ENCODE measurements around the gene SERTAD1. TPM values are rescaled to one million over a fixed set of nuclear protein-coding genes. Genes with fewer than 3 reads are reported as not detected.
A peak's percentile ranks its signal among the peaks of the same experiment; 100 is the strongest.
"Not testable (repeated sequence)": the region's sequence is repeated elsewhere in the genome, so short reads cannot be mapped to it uniquely, and the experiment has no call there.

Gene SERTAD1
- total RNA-seq, 1 donor from 2014 or later = 4.7 TPM

DNA sequence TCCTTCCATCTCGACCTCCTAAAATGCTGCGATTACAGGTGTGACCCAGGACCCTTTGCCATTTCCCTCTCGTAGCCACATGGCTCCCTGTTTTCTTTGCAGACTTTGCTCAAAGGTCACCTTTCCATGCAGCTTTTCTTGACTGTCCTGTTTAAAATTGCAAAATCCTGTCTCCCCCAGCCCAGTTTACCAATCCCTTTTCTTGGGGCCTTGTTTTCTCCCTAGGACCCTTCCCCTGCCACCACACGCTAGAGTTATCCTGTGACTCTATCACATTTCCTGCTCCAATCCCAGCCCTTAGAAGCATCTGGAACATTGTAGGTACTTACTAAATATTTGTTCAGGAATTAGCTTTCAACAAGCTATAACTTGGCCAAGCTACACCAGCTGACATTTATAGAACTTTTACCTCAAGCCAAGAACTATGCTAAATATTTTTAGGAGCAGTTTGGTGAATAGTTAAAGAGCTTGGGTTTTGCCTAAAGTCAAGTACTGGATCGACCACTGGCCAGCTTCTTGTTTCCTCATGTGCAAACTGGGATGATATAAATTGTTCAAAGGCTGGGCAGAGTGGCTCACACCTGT lies 27.5 kb upstream of the SERTAD1 start:
- DNase-seq (ENCODE audit: low spot score) (no peak), ATAC-seq (no peak)

DNA sequence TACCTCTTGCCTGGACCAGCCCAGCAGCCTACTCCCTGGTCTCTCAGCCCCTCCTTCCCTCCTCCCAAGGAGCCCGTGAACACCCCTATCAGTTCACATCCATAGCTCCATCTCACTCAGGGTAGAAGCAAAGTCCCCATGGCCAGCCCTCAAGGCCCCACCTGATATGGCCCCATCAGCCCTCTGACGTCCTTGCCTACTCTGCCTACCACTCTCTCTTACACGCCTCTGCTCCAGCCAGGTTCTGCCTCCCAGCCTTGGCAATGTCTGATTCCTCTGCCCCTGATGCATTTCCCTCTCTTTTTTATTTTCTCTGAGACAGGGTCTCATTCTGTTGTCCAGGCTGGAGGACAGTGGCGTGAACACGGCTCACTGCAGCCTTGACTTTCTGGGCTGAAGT lies 26.2 kb upstream of the SERTAD1 start:
- no peak for ATAC-seq
- no peak for DNase-seq (ENCODE audit: low spot score)

DNA sequence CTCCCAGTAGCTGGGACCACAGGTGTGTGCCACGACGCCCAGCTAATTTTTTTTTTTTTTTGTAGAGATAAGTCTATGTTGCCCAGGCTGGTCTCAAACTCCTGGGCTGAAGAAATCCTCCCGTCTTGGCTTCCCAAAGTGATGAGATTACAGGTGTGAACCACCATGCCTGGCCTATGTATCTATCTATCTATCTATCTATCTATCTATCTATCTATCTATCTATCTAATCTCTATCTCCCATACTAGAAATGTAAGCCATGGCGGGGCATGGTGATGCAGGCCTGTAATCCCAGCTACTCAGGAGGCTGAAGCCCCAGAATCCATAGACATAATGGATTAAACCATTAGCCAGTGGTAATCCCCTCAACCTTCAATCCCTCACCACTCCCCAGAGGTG lies 24.9 kb upstream of the SERTAD1 start:
- DNase-seq (ENCODE audit: low spot score) (no peak), ATAC-seq (no peak)

DNA sequence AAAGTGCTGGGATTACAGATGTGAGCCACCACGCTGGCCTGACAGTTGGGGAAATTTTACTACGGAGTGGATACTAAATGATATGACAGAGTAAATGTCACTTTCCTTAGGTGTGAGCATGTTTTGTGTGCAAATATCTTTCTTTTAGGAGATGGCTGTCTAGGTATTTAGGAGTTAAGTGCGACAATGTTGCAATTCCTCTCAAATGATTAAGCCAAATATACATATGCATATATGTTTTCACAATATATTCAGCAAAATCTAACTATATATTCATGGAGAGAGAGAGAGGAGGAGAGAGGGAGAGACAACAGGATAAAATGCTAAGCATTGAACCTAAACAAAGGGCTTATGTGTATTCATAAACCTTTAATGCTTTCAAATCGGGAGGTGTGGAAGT lies 23.7 kb upstream of the SERTAD1 start:
- ATAC-seq (no peak), DNase-seq (ENCODE audit: low spot score) (no peak)

DNA sequence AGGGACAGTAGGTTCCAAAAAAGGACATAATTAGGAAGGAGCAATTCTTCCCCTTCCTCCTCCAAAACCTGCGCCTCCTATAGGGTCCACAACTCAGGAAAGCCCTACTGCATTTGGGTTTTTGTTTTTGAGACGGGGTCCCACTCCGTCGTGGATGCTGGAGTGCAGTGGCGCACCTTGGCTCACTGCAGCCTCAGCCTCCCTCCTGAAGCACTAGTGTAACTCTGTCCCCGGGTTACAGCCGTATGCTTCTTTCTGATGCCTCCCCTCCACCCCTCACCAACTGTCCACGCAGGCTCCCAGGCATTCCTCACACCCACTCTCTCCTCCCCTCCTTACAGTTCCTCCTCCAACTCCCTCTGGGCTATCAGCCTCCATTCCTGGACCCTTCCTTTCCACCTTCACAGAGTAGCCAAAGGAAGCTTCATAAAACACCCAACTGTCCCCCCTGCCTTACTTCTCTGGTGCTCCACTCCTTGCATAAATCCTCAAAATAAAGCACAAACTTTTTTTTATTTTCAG lies 20.5 kb upstream of the SERTAD1 start:
- DNase-seq (ENCODE audit: low spot score) (no peak), ATAC-seq (no peak)

DNA sequence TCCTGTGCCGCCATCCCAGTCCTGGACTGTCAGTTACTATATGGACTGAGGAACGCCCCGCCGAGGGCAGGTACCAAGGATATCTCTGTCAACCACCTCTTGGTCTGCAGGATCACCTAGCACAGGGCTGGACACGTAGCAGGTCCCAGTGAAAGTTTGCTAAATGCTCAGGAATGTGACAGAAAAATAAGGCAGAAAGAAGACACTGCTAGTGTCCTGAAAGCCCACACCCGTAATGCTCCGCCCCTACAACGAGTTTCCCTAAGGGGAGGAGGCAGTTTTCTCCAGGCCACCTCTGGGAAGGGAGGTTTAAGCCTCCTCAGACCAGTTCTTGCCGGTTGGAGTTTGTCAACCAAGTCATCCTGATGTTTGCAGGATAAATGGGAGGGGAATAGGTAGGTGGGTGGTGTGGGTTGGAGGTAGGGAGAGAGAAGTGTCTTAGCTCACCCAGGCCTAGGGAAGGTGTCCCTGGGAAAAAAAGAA lies 20.0 kb upstream of the SERTAD1 start:
- no peak for DNase-seq (ENCODE audit: low spot score)
- ATAC-seq = no peak

DNA sequence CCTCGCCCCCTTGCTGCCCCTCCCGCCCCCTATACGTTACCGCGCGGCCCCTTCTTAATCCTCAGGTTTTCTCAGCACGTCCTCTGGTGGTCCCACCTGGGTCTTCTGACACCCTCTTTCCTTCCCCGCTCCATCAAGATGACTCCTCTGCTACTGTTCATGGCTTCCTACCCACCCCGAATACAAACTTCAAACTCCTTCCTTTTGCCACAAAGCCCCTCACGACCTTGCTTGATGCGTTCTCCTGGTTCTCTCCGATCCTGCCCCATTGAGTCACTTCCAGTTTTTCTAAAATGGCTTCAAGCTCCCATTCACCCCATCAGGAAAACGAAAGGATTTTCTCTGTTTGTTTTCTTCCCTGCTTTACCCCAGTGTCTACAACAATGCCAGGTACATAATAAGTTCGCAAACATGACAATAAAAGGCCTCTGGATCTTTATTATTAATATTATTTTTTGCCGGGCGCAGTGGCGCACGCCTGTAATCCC lies 19.1 kb upstream of the SERTAD1 start:
- no peak for ATAC-seq
- DNase-seq (ENCODE audit: low spot score) = no peak

DNA sequence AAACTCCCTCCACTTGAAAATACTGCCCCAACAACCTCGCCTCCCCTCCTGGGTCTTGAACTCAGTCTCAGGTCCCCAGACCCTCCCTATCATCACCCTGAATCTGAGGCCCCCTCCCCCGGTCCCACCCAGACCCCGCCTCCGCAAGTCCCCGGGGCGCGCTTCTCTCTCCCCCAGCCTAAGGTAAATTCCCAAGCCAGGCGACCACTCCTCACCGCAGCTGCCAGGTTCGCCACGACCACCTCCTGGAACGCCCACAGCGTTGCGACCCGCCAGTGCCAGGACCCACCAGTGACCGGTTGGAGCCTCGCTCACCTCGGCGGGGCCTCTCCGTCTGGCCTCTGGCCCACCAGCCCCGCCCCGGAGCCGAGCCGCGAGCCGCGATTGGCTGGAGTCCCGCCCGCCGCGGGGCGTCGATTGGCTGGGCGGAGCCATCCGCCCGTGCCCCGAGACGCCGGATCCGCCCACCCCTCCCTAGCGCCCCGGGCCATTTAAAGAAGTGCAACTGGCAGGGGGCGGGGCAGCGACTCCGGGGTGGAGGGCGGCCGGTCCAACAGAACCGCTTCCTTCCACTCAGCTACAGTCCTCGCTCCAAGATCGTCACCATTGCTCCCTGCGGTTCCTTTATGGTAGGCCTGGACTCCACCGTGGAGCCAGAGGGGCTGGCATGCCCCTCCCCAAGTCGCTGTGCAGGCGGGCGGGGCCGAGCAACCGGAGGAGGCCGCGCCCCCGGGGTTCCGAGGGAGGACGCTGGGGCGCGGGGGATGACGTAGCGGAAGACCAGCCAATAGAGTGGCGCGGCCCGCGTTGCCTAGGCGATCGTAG lies 18.4 kb upstream of the SERTAD1 start, which contains the start of gene SERTAD3:
Gene SERTAD3 (minus strand): TSS at position 336 of the 825 bp plus-strand sequence. CDS start 2,255 bp downstream, outside the sequence.
- DNase-seq (ENCODE audit: low spot score) (peak; percentile 98), ATAC-seq (peak; percentile 78)

DNA sequence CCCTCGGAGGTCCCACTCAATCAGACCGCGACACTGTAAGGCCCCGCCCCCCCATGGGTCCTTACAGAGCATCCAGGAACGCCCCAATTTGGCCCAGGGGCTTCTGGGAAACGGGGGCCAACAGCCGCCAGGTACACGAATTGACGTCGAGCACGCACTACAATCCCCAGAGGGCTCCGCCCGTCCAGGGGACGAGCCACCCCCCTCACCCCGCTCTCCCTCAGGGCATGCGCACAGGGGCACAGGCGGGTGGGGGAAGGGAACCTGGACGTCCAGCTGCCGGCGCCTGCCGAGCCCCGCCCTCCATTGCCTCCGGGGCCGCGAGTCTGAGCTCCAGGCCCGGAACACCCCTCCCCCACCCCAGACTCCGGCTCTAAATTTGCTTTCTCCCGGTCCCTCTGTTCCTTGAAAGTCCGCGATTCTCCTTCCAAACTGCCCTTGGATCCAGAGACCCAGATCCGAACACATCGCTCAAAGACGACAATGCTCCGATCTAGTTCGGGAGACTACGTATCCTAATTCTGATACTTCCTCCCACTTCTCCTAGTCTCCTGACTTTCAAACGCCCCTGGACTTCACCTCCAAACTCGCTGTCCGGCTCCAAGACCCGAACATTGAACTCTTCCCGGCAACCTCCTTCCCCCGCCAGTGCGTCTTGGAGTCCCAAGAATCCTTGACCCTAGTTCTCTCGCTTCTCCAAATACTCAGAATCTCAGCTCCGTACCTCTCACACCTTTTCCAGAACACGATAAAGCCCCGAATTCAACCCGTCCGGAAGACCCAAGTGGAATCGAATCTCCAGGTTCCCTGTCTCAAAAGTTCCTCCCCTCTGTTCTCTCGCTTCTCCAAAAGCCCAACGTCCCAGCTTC lies 17.6 kb upstream of the SERTAD1 start:
- ATAC-seq (peak; percentile 83), DNase-seq (ENCODE audit: low spot score) (peak; percentile 99)

DNA sequence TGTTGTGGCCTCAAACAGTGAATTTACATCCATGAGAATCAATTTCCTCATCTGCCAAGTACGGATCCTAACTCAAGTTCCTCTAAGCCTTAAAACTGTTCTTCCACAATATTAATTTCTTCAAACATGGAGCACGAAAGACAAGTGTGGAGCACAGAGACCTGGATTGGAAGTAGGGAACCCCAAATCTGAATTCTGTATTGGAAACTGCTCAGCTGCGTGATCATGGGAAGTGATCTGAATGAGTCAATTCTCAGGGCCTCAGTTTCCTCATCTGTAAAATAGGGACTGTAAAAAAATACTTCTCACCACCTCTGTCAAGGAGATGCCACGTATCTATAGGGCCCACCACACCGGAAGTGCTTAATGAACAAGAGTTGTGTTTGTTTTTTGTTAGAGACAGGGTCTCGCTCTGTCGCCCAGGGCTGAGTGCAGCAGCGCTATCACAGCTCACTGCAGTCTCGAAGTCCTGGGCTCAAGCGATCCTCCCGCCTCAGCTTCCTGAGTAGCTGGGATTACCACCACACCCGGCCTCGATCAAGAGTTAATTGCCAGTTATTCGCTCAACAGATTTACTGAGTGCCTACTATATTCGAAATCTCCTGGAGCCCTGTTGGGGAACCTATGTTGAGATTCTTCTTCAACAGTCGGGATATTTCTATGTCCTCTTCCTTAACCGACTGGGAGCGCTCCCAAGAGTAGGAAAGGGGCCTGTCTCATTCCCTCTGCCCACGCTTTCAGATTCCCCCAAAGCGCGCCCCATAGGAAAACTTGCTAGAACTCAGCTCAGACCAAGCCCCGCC lies 16.7 kb upstream of the SERTAD1 start:
- DNase-seq (ENCODE audit: low spot score) (no peak), ATAC-seq (no peak)

DNA sequence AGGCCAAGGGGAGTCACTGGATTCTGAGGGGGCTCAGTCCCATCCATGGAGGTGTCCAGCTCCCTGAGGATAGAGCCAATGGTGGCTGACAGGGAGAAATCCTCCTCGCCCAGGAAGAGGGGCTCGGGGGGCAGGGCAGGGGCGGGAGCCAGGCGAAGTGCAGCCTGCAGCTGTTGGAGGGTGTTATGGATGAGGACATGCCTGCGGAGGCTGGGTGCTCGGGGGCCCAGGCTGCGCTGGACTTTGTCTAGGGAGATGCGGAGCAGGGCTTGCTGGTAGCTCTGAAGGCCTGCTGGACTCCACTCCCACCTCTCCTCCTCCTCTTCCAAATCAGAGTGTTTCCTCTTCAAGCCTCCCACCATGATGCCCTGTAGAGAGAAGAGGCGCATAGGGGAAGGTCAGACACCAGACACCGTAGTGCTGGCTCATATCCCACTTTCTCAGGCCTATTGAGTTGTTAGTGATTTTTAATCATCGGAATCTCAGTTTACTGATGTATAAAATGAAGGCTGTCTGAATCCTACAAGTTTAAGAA lies 16.0 kb upstream of the SERTAD1 start:
- DNase-seq (ENCODE audit: low spot score) (no peak), ATAC-seq (no peak)

DNA sequence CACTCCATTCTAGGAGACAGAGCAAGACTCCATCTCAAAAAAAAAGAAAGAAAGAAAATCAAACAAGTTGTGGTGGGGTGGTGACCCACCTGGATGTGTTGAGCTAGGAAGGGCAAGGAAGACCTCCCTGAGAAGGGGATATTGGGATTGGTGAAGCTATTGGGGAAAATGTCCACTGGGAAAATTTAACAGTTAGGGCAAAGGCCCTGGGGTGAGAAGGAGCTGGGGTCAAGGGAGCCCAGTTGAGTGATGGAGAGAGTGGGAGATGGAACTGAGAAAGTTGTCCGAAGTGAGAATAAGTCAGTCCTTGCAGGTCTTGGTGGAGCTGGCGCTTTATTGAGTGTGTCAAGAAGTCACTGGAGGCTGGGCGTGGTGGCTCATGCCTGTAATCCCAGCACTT lies 12.5 kb upstream of the SERTAD1 start:
- ATAC-seq = no peak
- no peak for DNase-seq (ENCODE audit: low spot score)

DNA sequence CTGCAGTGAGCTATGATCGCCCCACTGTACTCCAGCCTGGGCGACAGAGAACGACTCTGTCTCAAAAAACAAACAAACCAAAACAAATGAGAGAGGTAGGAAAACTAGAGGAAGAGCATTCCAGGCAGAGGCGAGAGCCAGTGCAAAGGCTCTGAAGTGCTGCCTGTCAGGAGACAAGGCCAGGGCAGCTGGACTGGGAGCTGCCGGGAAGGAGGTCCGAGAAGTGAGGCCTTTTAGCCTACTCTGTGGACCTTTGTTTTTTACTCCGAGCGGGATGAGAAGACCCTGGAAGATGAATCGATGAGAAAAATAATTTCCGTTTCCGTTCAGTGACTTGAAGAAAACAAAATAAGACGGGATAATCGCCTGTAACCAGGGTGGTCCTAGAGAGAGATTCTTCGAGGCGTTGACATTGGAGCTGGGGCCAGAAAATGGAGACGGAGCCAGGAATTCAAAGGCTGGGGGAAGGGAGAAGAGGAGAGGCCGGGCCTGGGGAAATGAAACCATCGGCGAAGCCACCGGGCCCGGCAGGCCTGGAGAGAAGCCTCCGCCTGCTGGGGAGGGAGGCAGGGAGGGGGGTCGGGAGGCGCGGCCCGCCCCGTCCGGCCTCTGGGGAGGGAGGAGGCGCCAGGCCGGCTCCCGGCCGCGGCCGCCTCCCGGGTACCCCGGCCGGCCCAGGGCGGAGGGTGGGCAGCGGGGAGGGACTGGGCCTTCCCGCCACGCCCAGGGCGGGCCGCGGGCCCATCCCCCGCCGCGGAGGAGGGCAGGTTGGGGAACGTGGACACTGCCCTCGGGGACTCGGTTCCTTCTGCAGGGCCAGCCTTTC lies 7.8 kb upstream of the SERTAD1 start:
- ATAC-seq (peak; percentile 97), DNase-seq (ENCODE audit: low spot score) (peak; percentile 94)

DNA sequence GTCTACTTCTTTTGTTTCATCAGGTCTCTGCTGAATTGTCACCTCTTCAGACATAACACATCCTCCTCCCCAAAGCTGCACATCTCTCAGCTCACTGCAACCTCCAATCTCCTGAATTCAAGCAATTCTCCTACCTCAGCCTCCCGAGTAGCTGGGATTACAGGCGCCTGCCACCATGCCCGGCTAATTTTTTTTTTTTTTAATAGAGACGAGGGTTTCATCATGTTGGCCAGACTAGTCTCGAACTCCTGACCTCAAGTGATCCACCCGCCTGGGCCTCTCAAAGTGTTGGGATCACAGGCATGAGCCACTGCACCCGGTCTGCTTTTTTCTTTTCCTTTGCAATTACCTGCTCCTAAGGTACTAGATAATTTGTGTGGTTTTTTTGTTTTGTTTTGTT lies 7.0 kb upstream of the SERTAD1 start:
- not testable (repeated sequence) for DNase-seq (ENCODE audit: low spot score); ATAC-seq

DNA sequence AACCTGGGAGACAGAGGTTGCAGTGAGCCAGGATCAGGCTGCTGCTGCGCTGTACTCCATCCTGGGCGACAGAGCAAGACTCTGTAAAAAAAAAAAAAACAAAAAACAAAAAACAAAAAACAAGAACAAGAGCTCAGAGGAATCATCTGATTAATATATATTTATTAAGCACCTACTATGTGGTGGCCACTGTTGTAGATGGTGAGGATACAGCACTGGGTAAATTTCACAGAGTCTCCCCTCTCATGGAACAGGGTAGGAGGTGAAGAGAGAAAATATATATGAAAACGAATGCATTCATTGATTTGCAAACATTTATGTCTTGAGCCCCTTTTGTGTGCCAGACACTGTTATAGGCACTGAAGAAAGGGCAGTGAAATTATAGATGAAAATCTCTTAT lies 5.9 kb upstream of the SERTAD1 start:
- ATAC-seq (no peak), DNase-seq (ENCODE audit: low spot score) (no peak)

DNA sequence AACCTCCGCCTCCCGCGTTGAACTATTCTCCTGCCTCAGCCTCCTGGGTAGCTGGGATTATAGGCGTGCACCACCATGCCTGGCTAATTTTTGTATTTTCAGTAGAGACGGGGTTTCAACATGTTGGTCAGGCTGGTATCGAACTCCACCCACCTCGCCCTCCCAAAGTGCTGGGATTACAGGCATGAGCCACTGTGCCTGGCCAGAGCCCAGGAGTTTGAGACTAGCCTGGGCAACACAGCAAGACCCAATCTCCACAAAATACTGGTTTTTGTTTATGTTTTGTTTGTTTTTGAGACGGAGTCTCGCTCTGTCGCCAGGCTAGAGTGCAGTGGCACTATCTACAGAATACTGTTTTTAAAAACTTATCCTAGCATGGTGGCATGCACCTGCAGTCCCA lies 4.5 kb upstream of the SERTAD1 start:
- DNase-seq (ENCODE audit: low spot score); ATAC-seq: not testable (repeated sequence)

DNA sequence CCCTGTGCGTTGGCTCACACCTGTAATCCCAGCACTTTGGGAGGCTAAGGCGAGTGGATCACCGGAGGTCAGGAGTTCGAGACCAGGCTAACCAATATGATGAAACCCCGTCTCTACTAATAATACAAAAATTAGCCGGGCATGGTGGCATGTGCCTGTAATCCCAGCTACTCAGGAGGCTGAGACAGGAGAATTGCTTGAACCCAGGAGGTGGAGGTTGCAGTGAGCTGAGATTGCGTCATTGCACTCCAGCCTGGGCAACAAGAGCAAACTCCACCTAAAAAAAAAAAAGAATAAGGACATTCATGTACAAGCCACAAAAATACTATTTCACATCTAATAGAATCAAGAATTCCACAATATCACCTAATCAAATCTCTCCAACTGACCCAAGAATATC lies 2.4 kb upstream of the SERTAD1 start:
- ATAC-seq; DNase-seq (ENCODE audit: low spot score): not testable (repeated sequence)

DNA sequence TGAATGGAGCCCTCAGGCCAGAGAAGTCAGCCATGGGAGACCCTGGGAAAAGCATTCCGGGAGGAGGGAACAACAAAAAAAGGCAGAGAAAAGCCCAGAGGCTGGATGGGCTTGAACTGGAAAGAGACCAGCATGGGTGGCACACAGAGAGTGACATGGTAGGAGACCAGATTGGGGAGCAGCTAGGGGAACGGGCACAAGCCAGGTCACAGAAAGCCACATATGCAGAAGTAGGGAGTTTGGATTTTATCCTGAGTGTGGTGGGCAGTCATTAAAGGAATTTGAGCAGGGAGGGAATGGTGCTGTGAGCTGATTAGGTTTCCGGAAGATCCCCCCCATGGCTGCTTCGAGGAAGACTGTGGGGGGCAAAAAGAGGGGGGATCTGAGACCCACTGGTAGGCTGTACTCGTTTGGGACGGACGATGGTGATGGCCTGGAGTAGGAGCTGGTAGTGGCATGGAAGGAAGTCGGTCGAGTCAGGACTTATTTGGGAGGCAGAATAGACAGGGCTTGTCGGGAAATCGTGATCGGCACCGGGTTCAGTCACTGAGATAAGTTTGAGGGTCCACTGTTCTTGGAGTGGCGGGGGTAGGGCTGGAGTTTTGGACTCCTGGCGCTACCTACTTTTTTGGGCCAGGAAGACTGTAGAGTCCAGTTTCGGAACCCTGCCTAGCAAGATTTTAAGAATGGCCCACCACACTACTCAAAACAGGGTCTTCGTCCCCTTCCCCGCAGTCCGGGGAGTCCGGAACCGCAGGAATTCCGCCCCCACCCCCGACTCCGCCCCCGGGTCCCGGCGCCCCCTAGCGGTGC lies 949 bp downstream of the SERTAD1 start:
- DNase-seq (ENCODE audit: low spot score) (no peak), ATAC-seq (peak; percentile 48)
